Chondrocyte (in vitro differentiated cells): ENCODE measurements around the gene SAYSD1. TPM values are rescaled to one million over a fixed set of nuclear protein-coding genes. Genes with fewer than 3 reads are reported as not detected.

Source experiments
- DNase-seq: peaks from one replicate; pipeline ENCODE4 v3.0.0; 2021; ENCODE audit warnings: mixed read lengths, low spot score
- H3K27ac Mint-ChIP-seq: one replicate; pipeline ENCODE4 v1.8.0; 2021; ENCODE audit warnings: mild to moderate bottlenecking, moderate library complexity, mixed read lengths; ENCODE audit not compliant: unreplicated experiment
- H3K27me3 Mint-ChIP-seq: 2 replicates; pipeline ENCODE4 v1.8.0; 2021; ENCODE audit warnings: low read depth, mixed read lengths
- H3K36me3 Mint-ChIP-seq: 2 replicates; pipeline ENCODE4 v1.8.0; 2021; ENCODE audit warnings: low read depth, mixed read lengths
- H3K4me1 Mint-ChIP-seq: 2 replicates; pipeline ENCODE4 v1.8.0; 2021; ENCODE audit warnings: low read depth, mild to moderate bottlenecking, mixed read lengths
- H3K4me3 Mint-ChIP-seq: one replicate; pipeline ENCODE4 v1.8.0; 2021; ENCODE audit warnings: mild to moderate bottlenecking, moderate library complexity, mixed read lengths; ENCODE audit not compliant: unreplicated experiment
- H3K9me3 Mint-ChIP-seq: 2 replicates; pipeline ENCODE4 v1.8.0; 2021; ENCODE audit warnings: low read depth, mixed read lengths
- CTCF ChIP-seq: fragments of 200-600 bp; sonication (generic); IDR thresholded peaks from 2 replicates; pipeline ENCODE4 v1.5.0; 2021; ENCODE audit warnings: antibody characterized with exemption, mild to moderate bottlenecking, moderate library complexity
- total RNA-seq: library from RNA; stranded (reverse); gene quantifications from 3 replicates; pipeline ENCODE4 v1.2.1, GENCODE V29; 2021

The SAYSD1 gene
- total RNA-seq, 1 donor from 2014 or later: 13.9 TPM

- DNase-seq: no peak
- no peak for TF ChIP-seq CTCF
- no peak overlapping the region for H3K27ac Mint-ChIP-seq
- H3K4me3 Mint-ChIP-seq: no peak overlapping the region
- no peaks in the 10 kb centered on the region for H3K4me1 Mint-ChIP-seq
- H3K36me3 Mint-ChIP-seq: no peaks in the 10 kb centered on the region
- H3K27me3 Mint-ChIP-seq: peaks cover 36% of the 10 kb centered on the region
- no peaks in the 10 kb centered on the region for H3K9me3 Mint-ChIP-seq
Measured at GRCh38 chr6:39153766-39154397, 38.9 kb upstream of the SAYSD1 start.

GRCh38 chr6:39152262-39152661 is 37.3 kb upstream of the SAYSD1 start:
- H3K4me1 Mint-ChIP-seq: no peaks in the 10 kb centered on the region
- no peak overlapping the region for H3K4me3 Mint-ChIP-seq
- peaks cover 45% of the 10 kb centered on the region for H3K27me3 Mint-ChIP-seq
- TF ChIP-seq CTCF: no peak
- H3K36me3 Mint-ChIP-seq: no peaks in the 10 kb centered on the region
- no peak overlapping the region for H3K27ac Mint-ChIP-seq
- H3K9me3 Mint-ChIP-seq: no peaks in the 10 kb centered on the region
- no peak for DNase-seq

GRCh38 chr6:39151211-39151610 is 36.2 kb upstream of the SAYSD1 start:
- no peak for TF ChIP-seq CTCF
- DNase-seq: no peak
- Mint-ChIP-seq H3K4me1 (no peaks in the 10 kb centered on the region), H3K36me3 (no peaks in the 10 kb centered on the region), H3K27ac (no peak overlapping the region), H3K4me3 (no peak overlapping the region), H3K9me3 (no peaks in the 10 kb centered on the region), H3K27me3 (peaks cover 49% of the 10 kb centered on the region)

GRCh38 chr6:39144481-39145173 is 29.6 kb upstream of the SAYSD1 start:
- Mint-ChIP-seq H3K4me3 (no peak overlapping the region), H3K27me3 (peaks cover 49% of the 10 kb centered on the region), H3K9me3 (no peaks in the 10 kb centered on the region), H3K27ac (no peak overlapping the region), H3K4me1 (no peaks in the 10 kb centered on the region), H3K36me3 (no peaks in the 10 kb centered on the region)
- DNase-seq: no peak
- TF ChIP-seq CTCF: no peak

- Mint-ChIP-seq H3K27me3 (peaks cover 43% of the 10 kb centered on the region), H3K4me3 (no peak overlapping the region), H3K36me3 (peaks cover 1% of the 10 kb centered on the region), H3K27ac (no peak overlapping the region), H3K4me1 (no peaks in the 10 kb centered on the region), H3K9me3 (peaks cover 5% of the 10 kb centered on the region)
- no peak for TF ChIP-seq CTCF
- no peak for DNase-seq
Measured at GRCh38 chr6:39143238-39143930, 28.4 kb upstream of the SAYSD1 start.
